DMS79 treated with DMSO at 0.1 percent for 48 hours (cell line): Measurements from ENCODE around the gene SPACA5.
A peak's percentile ranks its signal among the peaks of the same experiment; 100 is the strongest.
"Not testable (repeated sequence)": the region's sequence is repeated elsewhere in the genome, so short reads cannot be mapped to it uniquely, and the experiment has no call there.

Source experiments
- DNase-seq: peaks from one replicate; lab custom pipeline; 2025; lab: John Stamatoyannopoulos, UW

The SPACA5 gene

DNA sequence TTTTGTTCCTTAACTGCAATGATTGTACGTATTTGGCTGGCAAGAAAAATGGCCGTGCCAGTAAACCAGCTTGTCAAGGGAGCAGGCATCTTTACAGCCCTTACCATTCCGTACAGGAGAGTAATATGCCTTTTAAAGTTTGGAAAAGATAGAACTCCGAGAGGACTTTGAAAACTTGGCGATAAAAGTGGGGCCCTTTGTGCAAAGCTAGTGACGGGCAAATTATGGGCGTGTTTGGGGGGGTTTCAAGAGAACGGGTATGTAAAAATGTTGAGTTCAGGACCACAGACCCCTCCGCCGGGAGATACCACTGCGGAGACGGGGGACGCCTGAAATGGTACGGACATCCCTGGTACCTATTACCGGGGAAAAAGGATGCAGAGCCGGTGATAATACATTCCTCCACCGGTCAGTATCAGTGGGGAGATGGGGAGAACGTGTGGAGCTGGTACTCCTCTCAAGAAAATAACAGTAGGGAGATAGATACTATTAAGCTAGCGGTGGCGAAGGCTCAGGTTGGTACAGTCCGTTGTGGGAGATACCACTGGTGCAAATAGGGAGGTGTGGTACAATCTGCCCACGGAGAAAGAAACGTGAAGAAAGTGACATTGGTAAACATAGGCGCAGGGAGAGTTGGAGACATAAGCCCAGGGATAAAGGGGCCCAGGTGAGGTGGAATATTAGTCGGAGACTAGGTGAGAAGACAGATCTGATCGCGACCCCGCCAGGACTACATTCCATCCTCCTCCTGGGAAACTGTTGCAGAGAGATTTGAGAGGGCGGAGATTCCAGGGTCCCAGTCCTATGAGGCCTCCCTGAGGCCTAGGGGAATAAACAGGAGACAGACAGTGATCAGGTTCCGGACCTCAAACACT, 14.5 kb downstream of the SPACA5 start:
- peak; percentile 85 for DNase-seq

DNA sequence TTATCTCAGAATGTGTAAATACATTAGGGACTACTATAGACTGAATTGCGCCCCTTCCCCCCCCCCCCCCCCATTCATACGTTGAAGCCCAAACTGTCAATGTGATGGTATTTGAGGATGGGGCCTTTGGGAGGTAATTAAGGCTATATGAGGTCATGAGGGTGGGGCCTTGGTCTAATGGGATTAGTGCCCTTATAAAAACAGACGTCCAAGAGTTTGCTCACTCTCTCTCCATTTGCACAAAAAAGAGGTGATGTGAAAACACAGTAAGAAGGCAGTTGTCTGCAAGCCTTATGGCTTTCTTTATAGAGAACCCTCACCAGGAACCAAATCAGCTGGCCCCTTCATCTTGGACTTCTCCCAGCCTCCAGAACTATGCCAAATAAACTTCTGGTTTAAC, 15.3 kb downstream of the SPACA5 start:
- no peak for DNase-seq

DNA sequence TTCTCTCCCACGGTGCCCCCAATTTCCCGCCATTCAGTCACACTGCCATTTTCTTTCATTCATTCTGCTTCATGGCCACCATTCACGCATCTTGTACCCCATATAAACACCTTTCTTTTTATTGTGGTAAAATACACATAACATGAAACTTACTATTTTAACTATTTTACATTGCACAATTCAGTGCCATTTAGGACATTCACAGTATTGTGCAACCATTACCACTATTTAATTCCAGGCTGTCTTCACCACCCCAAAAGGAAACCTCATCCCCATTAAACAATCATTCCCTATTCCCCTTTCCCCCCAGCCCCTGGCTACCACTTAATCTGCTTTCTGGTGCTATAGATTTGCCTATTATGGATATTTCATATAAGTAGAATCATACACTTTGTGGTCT, 15.9 kb downstream of the SPACA5 start:
- DNase-seq, result no peak

DNA sequence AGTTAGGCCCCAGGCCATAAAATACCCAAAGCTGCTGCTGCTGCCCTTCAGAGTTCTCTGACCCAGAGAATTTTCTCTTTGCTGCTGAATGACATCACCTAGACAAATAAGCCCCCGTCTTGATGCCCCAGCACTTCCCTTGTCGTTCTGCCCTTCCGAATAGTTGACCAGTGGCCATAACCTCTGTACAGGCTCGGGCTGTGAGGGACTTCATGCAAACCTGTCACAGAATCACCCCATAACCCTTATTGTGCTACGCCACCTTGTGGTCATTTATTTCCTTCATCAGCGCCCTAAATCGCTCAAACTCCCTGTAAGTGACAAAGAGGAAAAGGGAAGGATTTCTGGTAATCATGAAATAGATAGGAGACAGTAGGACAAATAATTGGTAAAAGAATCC, 18.8 kb downstream of the SPACA5 start:
- peak; percentile 10 for DNase-seq

DNA sequence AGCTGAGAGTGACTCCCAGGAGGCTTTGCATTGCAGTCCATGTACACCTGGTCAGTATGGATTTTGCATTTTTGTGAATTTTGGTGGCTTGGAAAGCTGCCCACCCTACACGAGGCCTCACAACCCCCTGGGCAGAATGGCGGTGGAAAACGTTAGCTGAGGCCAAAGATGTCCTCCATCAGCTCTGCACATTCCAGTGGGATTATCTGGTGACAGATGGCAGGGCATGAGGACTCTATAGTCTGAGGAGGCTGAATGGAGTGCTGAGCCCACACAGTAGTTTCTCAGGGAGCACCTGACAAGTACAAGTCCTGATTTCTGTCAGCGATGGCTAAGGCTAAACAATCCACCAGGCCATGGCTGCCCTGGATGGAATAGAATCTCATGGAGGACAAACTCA, 20.8 kb downstream of the SPACA5 start:
- not testable (repeated sequence) for DNase-seq

DNA sequence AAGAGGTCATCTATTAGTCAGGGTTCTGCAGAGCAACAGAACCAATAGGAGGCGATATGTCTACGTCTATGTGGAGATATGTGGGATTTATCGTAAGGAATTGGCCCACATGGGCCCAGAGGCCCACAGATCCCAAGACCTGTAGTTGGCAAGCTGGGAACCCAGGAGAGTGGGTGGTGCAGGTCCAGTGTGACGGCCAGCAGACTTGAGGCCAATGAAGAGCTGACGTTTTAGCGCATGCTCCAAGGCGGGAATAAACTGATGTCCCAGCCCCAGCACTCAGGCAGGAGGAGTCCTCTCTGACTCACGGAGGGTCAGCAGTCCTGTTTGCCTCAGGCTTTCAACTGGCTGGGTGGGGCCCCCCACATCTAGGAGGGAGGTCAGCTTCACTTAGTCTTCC, 21.3 kb downstream of the SPACA5 start:
- DNase-seq, result no peak

DNA sequence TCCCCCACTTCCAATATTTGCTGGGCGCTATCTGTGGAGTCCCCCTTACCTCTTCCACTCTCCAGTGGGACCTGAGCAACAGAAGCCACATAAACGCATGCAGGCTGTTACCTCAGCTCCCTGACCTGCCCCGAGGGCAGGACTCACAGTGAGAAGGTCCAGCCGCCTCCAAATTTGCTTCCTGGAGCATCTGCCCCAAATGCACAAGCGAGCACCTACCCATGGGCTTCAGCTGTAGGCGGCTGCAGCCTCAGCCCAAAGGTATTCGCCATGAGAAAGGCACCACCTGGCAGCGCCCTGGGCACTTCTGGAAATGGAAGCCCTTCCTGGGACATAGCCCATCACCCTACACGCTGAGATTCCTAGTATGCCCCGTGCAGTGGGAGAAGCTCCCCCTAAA, 23.4 kb downstream of the SPACA5 start:
- no peak for DNase-seq

DNA sequence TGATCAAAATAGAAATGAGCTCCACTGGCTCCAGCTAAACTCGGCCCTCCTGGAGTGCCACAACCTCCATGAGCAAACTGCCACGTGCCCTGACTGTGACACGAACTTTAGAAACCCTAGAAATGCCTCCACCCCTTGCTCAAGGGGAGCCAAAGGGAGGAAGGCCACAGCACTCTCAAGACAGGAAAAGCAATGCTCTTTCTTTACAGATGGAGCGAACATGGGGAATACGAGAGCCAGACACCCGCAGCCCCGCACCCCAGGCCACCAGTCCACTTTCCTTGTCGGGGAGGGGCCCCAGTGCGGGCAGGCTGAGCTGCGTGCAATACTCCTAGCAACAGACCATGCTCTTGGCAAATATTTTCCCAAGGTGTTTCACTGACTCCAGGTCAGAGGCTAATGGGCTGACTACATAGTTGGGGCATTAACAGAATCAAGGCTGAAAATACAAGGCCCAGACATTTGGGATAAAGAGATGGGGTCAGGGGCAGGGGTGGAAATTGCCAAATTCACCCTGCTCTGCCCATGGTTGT, 23.9 kb downstream of the SPACA5 start:
- DNase-seq, result not testable (repeated sequence)

DNA sequence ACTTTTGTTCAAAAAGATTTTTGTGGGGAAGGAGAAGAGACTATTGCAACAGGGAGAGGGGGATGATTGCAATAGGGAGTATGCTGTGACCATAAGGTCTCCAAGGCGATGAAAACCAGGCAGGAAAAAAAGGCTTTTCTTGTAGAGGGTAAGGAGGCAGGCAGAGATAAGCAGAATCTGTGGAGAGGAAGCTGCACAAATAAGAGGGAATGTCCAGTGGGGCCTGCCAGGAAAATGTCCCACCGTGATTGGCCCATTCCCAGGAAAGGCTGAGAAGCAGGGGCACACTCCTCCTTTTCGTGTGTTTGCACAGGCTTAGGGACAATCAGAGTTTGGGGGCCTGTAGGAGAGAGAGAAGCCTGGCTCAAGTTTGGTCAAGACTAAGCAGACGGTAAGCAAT, 29.1 kb downstream of the SPACA5 start:
- DNase-seq, result no peak

DNA sequence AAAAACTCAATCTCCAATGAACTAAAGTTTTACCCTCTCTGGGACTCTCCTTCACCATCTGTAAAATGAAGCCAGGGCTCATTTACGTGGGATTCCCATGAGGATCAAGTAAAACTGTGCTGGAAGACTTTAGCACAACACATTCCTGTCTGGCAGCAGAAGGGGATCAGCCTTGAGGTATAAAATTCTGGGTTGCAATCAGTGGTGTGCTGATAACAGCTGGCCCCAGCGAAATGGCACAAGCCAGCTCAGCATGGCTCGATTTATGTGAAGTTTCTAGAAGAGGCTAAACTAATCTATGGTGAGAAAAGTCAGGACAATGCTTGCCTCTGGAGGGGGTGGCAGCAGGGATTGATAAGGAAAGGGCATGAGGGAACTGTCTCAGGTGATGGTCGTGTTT, 36.3 kb downstream of the SPACA5 start:
- no peak for DNase-seq

DNA sequence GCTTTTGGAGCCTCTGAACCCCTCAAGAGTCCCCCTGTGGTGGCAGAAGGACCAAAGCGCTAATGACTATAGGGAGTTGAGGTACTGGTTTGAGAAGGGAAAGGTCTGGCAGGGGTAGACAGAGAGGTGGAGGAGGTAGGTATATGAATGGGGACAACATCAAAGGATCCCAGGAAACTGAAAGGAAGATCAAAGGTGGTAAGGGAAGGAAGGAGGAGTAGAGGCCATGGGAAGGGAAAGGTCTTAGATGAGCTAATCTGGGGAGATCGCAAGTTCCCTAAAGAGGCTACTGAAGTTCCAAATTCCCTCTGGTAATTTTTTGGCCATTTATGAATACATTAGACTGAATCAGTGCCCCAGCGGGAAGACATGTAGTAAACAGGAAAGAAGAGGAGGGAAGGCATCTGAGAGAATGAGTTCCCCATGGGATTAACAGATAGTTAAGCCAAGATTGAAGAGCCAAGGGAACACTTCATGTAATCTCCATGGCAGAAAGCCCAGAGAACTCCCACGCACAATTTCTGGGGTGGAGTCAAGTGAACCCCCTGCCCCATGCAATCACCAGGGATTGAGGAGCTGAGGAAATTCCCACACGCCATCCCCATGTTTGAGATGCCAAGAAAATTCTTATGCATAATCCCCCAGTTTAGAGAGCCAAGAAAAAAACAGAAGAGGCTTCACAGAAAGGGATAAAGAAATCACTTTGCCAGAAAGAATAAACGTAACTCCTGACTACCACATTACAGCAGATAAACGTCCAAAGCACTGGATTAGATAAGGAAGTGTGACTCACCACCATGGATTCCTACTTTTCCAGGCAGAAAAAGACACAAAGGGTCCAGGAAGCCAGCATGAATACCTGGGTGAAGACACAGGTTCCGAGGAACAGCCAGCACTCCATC, 38.9 kb downstream of the SPACA5 start:
- DNase-seq, result no peak

DNA sequence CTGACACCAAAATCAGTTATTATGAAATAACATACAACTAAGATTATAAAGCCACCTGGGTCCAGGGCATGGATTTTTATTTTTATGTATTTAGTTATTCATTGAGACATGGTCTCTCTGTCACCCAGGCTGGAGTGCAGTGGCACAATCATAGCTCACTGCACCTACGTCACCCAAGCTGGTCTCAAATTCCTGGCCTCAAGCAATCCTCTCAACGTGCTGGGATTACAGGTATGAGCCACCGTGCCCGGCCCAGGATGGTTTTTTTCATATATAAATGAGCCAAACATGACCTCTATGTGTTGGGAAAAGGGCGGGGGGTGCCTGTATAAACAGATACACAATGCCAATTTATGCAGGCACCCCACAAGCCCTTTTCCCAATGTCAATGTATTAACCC, 40.1 kb downstream of the SPACA5 start:
- no peak for DNase-seq

DNA sequence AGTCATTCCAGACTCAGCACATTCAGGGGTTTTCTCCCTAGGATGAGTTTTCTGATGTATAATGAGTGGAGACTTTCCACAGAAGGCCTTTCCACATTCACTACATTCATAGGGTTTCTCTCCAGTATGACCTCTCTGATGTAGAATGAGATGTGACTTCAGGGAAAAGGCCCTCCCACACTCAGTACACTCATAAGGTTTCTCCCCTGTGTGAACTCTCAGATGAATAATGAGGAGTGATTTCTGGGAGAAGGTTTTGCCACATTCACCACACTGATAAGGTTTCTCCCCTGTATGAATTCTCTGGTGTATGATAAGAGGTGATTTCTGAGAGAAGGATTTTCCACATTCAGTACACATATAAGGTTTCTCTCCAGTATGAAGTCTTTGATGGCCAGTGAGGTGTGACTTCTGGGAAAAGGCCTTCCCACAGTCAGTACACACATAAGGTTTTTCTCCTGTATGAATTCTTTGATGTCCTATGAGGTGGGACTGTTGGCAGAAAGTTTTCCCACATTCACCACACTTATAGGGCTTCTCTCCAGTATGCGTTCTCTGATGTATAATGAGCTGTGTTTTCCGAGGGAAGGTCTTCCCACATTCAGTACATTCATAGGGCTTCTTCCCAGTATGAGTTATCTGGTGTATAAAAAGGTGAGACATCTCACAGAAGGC, 52.0 kb downstream of the SPACA5 start:
- no peak for DNase-seq

DNA sequence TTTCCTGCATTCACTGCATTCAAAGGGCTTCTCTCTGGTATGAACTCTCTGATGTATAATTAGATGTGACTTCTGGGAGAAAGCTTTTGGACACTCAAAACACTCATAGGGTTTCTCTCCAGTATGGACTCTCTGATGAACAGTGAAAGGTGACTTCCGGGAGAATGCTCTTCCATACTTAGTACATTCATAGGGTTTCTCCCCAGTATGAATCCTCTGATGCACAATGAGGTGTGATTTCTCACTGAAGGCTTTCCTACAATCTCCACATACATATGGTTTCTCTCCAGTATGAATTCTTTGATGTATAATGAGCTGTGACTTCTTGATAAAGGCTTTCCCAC, 52.5 kb downstream of the SPACA5 start:
- DNase-seq, result no peak
